PFSK-1 (cell line): ENCODE results near the gene JAG1.

ENCODE experiments used
- POLR2AphosphoS5 ChIP-seq: IDR thresholded peaks from 2 replicates; pipeline ENCODE4 v1.6.1; 2012; ENCODE audit warnings: low read depth, mild to moderate bottlenecking, control low read depth, low read length, moderate library complexity
- TAF1 ChIP-seq: IDR thresholded peaks from 2 replicates; pipeline ENCODE4 v1.6.1; 2012; ENCODE audit warnings: low read length, control low read depth, borderline replicate concordance; ENCODE audit not compliant: insufficient read depth

- no peak for TF ChIP-seq TAF1
- no peak for TF ChIP-seq POLR2AphosphoS5
These were observed 77.8 kb downstream of the JAG1 start for GRCh38 chr20:10595985-10596384.
